ENCODE results near the gene DIO3.

DIO3 gene

GRCh38 chr14:101579372-101580080, 18.2 kb downstream of the DIO3 start:
- in situ Hi-C loops (cut with MboI; ENCODE audit: low sequenced_read_pairs): no loop called here

DNA sequence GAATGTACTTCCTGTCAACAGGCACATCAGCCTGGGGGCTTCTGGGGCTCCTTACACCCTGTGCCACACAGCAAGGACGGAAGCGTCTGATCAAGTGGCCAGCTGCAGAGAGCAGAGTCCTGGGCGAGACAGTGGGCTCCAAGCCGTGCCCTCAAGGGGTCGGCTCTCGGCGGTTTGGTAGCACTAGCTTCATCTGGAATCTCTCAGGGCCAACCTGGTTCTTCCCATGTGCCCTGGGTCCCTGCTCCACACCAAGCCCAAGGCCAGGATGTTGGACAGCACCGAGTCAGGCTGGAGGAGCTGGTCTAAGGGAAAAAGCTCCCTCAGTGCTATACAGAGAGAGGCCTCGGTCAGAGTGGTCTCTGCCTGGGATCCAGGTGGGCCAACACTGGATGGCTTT, 20.5 kb downstream of the DIO3 start:
- in situ Hi-C loops (cut with MboI; ENCODE audit: low sequenced_read_pairs): no loop called here

DNA sequence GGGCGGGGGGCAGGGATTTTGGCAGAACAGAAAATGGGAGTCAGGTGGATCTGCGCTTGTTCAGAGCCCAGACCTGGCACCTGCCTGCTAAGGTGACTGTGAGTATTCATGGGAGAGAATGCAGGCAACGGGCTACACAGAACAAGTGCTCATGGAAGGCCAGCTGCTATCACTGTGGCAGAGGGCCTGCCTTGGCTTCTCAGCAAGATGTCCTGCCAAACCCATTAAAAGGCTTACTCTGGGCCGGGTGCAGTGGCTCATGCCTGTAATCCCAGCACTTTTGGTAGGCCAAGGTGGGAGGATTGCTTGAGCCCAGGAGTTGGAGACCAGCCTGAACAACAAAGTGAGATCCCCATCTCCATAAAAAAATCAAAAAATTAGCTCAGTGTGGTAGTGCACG, 21.0 kb downstream of the DIO3 start:
- in situ Hi-C loops (cut with MboI; ENCODE audit: low sequenced_read_pairs): no loop called here

DNA sequence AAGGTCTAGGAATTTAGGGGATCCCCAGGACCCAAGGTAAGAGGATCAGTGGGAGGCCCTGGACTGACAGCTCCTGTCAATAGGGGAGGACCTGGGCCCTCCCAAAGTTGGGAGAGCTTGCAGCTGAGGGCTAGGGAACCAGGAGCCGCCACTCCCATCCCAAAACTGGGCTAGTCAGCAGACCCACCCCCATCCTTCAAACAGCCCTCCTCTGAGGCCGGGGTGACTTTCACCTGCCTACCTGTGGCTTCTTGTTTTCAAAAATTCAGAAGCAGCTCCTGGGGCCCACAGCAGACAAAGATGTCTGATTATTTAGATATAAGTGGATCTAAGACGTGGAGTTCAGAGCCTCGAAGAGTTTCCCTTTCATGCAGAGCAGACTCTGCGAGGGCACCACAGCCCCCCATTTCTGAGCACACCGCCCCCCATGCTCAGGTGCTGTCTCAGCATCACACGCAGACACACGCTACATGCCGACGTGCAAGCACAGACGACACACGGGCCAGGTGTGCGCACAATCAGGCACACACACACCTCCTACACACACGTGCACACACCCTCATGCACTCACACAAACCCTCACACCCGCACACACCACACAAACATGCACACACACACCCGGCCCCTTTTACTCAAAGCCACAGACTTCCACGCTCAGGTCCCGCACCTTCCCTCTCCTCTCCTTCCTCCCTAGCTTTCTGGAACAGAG, 21.9 kb downstream of the DIO3 start:
- in situ Hi-C loops (cut with MboI; ENCODE audit: low sequenced_read_pairs): no loop called here

DNA sequence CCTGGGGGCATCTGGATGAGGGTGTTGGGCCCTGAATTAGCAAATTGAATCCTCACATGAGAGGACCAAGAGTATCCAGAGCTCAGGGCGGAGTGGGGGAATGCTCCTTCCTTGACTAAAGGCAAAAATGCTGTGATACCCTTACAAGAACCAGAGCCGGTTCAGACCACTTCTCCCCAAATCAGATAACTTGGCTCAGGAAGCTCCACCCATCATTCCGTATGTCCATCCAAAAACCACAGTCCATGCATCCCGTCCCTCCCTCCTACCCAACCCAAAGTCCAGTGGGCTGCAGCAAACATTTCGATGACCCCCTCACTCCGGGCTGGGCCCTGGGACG, 22.4 kb downstream of the DIO3 start:
- in situ Hi-C loops (cut with MboI; ENCODE audit: low sequenced_read_pairs): no loop called here

- in situ Hi-C loops (cut with MboI; ENCODE audit: low sequenced_read_pairs): no loop called here
These were observed 23.0 kb downstream of the DIO3 start for GRCh38 chr14:101584055-101584859.

DNA sequence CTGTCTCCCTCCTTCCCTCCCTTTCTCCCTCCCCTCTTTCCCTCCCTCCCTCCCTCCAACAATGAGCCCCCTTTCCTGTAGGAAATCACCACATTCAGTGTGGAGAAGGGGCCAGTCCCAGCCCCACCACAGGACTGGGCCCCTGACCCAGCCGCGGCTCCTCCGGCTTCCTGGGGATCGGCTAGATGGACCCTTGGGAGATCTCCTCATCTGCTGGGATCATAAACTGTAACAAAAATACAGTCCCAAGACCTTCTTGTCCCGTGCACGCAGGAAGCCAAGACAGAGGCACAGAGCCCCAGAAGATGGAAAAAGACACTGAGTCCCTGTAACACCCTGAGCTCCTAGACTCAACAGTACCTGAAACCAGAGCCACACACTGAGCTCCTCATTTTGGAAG, 23.9 kb downstream of the DIO3 start:
- in situ Hi-C loops (cut with MboI; ENCODE audit: low sequenced_read_pairs): no loop called here

- in situ Hi-C loops (cut with MboI; ENCODE audit: low sequenced_read_pairs): no loop called here
These were observed 25.5 kb downstream of the DIO3 start for GRCh38 chr14:101586531-101587430.

DNA sequence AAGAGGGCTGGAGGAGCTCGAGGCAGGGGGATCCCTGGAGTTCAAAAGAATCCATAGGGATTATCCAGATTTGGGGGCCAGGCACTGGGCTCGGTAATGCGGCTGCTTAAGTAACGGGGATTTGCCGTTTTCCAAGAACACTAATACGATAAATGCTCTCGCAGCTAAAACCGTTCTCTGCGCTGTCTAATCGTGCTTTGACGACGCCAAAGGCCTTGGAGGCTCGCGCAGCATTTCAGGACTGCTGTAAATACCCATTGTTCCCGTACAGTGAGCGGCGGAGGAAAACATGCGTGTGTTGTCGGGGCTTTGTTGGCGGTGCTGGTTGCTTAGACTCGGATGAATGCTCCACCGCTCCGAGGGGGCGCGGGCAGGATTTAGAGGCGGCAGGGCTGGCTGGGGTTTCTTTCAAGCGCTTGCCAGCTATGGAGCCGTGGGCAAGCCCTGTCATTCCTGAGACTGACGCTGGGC, 26.2 kb downstream of the DIO3 start:
- in situ Hi-C loops (cut with MboI; ENCODE audit: low sequenced_read_pairs): no loop called here

DNA sequence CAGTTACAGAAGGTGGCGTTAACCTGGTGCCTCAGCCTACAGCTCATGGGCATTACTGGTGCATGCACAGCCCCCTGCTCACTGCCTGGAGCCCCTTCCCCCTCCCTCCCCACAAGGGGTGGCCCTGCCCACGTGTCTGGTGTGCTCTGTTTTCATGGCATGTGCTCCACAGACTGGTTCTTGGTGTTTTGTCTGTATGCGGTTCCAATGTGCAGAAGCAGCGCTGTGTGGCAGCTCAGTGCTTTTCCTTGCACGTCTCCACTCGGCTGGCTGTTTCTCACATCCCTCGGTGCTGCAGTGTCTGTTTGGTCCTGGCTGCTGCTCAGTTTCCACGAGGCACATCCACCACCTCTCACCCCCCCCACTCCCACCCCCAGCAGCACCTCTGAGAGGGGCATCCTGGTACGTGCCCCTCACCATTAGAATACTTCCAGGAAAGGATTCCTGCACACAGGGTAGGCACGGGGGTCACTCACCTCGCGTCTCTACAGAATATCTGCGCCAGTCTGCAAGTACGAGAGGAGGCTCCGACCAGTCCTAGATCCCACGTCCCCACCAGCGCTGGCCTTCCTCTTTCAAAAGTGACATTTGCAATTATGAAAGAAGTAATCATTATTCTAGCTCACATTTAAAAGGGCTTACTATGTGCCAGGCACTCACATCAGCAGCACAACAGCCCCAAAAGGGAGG, 27.1 kb downstream of the DIO3 start:
- in situ Hi-C loops (cut with MboI; ENCODE audit: low sequenced_read_pairs): no loop called here

GRCh38 chr14:101588990-101589389, 27.7 kb downstream of the DIO3 start:
- in situ Hi-C loops (cut with MboI; ENCODE audit: low sequenced_read_pairs): no loop called here

DNA sequence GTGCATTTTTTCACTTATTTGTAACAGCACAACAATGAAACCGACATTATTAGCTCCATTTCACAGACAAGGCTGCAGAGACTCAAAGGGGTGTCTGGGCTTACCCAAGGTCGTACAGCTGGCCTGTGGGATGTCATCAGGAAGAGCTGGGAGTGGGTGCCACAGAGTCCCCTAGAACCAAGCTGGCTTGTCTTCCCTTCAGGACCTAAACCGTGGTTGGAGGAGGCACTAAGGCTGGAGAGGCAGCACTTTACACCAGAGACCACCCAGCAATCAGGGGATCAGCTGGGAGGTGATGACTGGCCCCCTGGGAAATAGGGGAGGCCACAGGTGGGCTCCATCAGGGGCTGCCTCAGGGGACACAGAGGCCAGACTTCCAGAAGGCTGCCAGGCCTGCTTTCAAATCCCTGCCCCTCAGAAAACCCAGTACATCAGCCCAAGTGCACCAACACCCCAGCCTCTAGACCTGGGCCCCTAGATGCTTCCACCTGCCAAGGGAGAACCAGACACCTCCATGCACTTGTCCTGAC, 28.3 kb downstream of the DIO3 start:
- in situ Hi-C loops (cut with MboI; ENCODE audit: low sequenced_read_pairs): no loop called here

- in situ Hi-C loops (cut with MboI; ENCODE audit: low sequenced_read_pairs): no loop called here
These were observed 28.8 kb downstream of the DIO3 start for GRCh38 chr14:101590062-101590461.

DNA sequence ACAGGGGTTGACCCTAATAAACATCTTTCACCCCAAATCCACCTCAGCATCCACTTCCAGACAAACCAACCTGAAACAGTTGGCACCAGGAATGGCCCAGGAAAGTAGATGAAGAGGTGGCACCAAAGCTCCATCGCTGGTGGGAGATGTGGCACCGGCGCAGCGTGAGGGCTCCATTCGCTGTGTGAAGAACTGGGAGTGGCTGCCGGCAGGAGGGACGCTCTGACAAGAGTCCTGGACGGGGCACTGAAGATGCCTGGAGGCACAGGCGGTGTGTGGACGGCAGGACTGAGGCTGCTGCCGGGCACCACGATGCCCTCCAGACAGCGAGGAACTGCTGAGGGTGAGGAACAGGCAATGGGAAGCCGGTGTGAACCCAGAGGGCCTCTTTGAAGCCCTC, 29.3 kb downstream of the DIO3 start:
- in situ Hi-C loops (cut with MboI; ENCODE audit: low sequenced_read_pairs): no loop called here

- in situ Hi-C loops (cut with MboI; ENCODE audit: low sequenced_read_pairs): no loop called here
These were observed 29.8 kb downstream of the DIO3 start for GRCh38 chr14:101591121-101591520.

- in situ Hi-C loops (cut with MboI; ENCODE audit: low sequenced_read_pairs): no loop called here
These were observed 30.3 kb downstream of the DIO3 start for GRCh38 chr14:101591582-101591981.

DNA sequence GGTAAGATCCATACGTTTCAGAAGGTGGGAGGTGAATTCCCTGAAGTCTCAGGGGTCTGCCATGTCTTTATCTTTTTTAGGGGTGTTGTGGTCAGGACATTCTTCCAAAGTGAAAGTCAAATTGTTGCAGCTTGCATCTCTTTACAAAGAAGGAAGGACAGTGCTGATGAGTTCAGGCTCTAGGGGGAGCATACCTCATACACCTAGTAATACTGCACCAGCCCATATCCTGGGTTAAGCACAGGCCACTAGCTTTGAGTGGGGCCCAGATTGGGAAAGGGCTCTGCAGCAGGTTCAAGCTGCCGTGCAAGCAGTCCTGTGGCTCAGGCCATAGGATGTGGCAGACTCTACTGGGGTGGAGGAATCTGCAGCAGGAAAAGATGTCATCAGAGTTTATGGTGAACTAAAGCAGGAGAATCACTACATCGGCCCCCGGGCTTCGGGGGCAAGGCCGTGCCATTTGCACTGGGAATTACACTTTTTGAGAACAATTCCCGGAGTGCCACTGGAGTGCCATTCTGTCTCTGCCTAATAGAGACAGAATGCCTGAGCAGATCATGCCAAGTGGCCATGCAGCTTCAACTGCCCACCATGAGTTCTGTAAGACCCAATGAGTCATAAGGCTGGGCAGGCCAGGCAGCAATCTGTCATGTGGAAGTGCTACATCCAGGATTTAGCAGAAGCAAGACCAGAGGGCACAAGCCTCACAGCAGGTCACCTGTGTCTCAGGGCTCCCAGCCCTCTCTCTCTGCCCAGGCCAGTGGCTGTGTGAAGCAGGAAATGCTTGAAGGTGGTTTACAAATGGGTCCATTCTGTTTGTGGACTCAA, 32.3 kb downstream of the DIO3 start:
- in situ Hi-C loops (cut with MboI; ENCODE audit: low sequenced_read_pairs): no loop called here

- in situ Hi-C loops (cut with MboI; ENCODE audit: low sequenced_read_pairs): no loop called here
These were observed 33.3 kb downstream of the DIO3 start for GRCh38 chr14:101594511-101595148.

DNA sequence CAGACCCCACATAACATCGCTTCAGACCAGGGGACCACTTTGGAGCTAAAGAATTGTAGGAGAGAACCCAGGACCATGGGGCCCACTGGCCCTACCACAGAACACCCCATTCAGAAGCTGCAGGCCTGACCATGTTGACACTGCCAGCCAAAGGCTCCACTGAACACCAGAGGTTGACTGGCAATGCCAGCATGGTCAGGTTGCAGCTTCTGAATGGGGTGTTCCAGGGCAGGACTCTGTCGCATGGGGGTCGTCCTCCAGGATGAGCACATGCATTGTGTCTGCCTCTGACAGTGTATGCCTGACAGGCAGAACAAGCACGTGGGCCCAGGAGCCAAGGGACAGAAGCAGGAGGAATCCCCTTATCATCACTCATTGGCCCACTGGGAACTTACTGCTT, 34.1 kb downstream of the DIO3 start:
- in situ Hi-C loops (cut with MboI; ENCODE audit: low sequenced_read_pairs): no loop called here

Measured in hTERT RPE-1 (cell line).